Neural progenitor cell (in vitro differentiated cells): ENCODE measurements around the gene MRC1.

Experiments used
- EZH2 ChIP-seq: fragments of 200-600 bp; sonication (generic); IDR thresholded peaks from 2 replicates; pipeline ENCODE4 v1.6.1; 2017; ENCODE audit warnings: antibody characterized with exemption, mild to moderate bottlenecking, moderate library complexity
- TF ChIP-seq, protein P1 (sequence below): fragments of 200-600 bp; sonication (generic); IDR thresholded peaks from 2 replicates; pipeline ENCODE4 v1.5.1; 2017; ENCODE audit warnings: antibody characterized with exemption, mild to moderate bottlenecking

DNA sequence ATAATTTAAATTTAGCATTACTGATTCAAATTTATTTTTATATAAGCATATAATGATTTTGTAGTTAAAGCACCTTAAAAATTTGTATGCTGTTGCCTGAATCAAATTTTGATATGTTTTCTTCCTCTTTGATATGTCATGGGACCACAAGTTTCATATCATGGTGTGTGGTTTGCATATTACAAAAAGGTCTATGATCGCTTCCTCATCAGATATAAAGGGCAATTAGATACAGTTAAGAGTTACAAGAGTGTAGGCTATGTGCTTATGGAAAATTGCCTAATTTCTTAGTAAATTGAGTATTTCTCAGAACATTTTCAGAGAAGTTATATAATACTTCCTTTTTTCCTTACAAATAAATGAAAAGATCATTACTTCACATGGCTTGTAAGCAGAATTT is 22.2 kb downstream of the MRC1 start:
- TF ChIP-seq, protein P1, sequence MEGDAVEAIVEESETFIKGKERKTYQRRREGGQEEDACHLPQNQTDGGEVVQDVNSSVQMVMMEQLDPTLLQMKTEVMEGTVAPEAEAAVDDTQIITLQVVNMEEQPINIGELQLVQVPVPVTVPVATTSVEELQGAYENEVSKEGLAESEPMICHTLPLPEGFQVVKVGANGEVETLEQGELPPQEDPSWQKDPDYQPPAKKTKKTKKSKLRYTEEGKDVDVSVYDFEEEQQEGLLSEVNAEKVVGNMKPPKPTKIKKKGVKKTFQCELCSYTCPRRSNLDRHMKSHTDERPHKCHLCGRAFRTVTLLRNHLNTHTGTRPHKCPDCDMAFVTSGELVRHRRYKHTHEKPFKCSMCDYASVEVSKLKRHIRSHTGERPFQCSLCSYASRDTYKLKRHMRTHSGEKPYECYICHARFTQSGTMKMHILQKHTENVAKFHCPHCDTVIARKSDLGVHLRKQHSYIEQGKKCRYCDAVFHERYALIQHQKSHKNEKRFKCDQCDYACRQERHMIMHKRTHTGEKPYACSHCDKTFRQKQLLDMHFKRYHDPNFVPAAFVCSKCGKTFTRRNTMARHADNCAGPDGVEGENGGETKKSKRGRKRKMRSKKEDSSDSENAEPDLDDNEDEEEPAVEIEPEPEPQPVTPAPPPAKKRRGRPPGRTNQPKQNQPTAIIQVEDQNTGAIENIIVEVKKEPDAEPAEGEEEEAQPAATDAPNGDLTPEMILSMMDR: no peak
- no peak for TF ChIP-seq EZH2
